HG03045 (cell line): ENCODE measurements around the gene PZP.
"Not testable (repeated sequence)": the region's sequence is repeated elsewhere in the genome, so short reads cannot be mapped to it uniquely, and the experiment has no call there.

Experiments used
- ATAC-seq: cut with Tn5 transposase; IDR thresholded peaks from one replicate; pipeline ENCODE4 v1.9.1; 2021; ENCODE audit warnings: mild to moderate bottlenecking, moderate library complexity; ENCODE audit not compliant: unreplicated experiment

Gene PZP

GRCh38 chr12:9208229-9208628 lies at the start of gene PZP:
Gene PZP (minus strand): TSS chr12:9208395. CDS start chr12:9208341, 54 bp downstream.
- ATAC-seq = no peak

DNA sequence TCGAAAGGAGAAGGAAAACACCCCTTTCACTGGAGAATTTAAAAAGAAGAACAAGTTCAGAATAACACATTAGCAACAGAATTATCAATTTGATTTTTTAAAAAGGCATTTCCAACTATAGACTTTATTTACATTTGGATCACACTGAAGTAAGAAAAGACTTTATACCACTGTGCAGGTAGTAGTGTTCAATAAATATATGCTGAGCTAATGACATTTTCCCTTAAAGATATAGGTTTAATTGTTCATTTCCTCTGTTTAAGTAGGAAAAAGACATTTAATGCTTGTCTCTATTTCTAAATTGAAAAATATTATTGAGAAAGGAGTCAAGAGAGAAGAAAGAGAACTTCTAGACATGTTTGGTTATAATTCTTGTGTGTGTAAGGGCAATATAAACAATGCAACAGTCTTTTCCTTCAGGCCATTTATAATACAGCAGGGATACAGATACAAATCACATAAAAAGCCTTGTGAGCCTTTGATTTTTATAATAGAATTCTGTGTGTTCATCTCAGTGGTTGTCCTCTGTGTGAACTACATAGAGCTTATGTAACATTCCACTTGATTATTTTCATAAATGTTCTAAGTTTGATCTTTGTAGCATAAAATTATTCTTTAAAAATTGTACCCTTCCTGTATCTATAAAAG lies 48.7 kb upstream of the PZP start:
- no peak for ATAC-seq

DNA sequence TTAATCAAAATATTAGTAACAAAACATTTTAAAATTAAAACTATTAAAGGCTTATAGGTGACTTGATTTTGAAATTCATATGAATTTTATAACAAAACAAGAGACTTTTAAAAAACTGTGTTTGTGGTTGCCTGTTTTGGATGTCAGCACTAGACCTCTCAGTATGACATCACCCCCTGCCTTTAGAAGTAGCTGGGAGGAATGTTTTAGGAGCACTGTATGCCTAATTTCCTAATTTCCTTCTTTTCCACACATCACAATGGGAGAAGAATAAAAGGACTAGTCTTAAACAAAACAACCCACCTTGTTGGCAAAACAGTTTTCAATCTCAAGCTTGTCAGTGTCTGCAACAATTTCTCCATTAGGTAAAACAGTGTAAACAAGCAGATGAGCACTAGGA lies 48.1 kb upstream of the PZP start:
- ATAC-seq = no peak

- no peak for ATAC-seq
These were observed 47.6 kb upstream of the PZP start for GRCh38 chr12:9255837-9256236.

GRCh38 chr12:9253464-9253863 lies 45.3 kb upstream of the PZP start:
- no peak for ATAC-seq

DNA sequence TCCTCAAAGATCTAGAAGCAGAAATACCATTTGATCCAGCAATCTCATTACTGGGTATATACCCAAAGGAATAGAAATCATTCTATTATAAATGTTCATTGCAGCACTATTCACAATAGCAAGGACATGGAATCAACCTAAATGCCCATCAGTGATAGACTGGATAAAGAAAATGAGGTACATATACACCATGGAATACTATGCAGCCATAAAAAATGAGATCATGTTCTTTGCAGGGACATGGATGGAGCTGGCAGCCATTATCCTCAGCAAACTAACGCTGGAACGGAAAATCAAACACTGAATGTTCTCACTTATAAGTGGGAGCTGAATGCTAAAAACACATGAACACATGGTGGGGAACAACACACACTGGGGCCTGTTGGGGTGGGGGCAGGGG lies 44.6 kb upstream of the PZP start:
- not testable (repeated sequence) for ATAC-seq

- ATAC-seq = no peak
These were observed 44.1 kb upstream of the PZP start for GRCh38 chr12:9252256-9252655.

DNA sequence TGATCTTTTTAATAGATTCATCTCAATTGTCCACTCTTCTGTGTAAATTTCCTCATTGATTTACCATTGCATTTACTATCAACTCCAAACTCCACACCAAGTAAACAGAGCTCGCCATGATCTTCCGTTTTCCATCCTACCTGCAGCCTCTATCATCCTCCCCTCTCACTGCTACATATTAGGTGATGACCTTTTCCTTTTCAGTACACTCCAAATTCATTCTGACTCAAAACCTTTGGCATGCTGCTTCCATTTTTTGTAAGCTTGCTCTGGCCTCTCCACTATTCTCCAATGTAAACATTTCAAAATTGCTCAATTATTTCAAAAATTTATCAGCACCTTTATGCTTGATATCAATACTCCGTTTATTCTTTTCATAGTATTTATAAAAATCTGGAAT lies 40.2 kb upstream of the PZP start:
- ATAC-seq = no peak

- peak; percentile 61 for ATAC-seq
These were observed 36.7 kb upstream of the PZP start for GRCh38 chr12:9244894-9245293.

DNA sequence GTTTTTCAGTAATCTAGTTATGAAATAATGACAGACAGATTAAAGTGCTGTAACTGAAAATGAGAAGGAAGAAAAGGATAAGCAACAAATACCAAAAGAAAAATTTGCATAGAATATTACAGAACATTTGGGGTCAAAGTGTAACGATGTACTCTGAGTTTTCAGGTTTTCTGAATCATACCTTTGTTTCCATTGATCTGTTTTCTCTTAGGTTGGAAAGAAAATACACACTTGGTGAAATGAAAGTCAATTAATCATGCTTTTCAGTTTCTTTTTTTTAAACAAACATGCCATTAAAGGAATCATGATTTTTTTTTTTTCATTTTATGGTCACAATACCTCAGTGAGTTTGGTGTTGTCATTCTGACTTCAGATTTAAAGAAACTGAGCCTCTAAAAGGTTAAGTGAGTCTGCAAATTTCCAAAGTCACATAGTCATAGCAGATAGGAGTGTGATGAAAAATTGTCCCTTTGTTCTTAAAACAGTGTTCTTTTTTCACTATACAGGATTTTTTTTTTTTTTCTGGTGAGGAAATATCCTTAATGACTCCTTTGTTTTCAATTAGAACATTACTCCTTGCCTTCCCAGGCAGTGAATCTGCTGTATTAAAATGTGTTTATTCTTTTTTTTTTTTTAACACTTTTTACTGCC lies 35.9 kb upstream of the PZP start:
- no peak for ATAC-seq

- ATAC-seq = no peak
These were observed 33.1 kb upstream of the PZP start for GRCh38 chr12:9241301-9241700.

- no peak for ATAC-seq
These were observed 32.6 kb upstream of the PZP start for GRCh38 chr12:9240776-9241175.

DNA sequence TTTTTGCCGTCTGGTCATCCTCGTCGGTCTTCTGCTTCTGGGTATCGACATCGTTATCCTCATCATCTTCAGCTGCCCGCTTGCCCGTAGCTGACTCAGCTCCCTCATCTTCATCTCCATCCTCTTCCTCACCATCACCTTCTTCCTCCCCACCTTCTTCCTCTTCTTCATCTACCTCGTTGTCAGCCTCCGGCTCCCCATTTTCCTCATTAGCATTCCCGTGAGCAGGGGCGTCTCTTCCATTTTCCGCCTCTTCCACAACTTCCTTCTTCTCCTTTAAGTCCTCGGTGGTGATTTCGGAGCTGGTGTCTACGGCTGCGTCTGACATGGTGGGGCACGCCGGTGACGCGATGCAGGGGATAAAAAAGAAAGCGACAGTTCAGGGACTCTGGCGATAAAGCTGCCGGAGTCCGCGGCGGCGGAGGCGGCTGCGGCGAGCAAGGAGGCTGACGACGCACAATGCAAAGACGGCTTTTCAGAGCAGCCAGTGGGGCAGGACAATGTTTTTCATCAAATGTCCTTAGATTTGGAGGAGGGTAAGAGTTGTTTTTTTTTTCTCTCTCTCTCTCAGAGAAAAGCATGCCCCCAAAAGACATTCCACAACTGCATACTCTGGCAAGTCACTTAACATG lies 31.9 kb upstream of the PZP start:
- ATAC-seq = not testable (repeated sequence)

DNA sequence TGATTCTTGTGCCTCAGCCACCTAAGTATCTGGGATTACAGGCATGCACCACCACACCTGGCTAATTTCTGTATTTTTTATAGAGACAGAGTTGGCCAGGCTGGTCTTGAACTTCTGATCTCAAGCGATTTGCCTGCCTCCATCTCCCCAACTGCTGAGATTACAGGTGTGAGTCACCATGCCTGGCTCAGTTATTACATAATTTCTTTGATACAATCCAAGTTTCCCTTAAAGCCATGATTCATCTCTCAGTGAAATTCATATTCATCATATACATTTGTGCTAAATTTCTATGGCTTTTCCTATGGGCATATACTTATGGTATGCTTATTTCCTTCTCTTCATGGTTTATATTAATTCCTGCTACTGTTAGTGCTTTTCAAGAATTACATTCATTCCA lies 29.1 kb upstream of the PZP start:
- no peak for ATAC-seq

GRCh38 chr12:9235519-9235918 lies 27.3 kb upstream of the PZP start:
- no peak for ATAC-seq

- no peak for ATAC-seq
These were observed 19.8 kb upstream of the PZP start for GRCh38 chr12:9227950-9228349.

- ATAC-seq = no peak
These were observed 15.6 kb upstream of the PZP start for GRCh38 chr12:9223830-9224229.

- ATAC-seq = no peak
These were observed 13.3 kb upstream of the PZP start for GRCh38 chr12:9221483-9221882.

DNA sequence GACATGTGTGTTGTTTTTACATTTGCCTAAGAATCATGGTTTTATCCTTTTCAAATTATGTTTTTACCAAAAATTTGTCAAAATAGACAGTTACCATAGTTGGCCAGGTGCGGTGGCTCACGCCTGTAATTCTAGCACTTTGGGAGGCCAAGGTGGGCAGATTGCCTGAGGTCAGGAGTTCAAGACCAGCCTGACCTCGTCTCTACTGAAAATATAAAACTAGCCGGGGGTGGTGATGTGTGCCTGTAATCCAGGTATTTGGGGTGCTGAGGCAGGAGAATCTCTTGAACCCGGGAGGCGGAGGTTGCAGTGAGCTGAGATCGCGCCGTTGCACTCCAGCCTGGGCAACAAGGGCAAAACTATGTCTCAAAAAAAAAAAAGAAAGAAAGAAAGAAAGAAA lies 12.8 kb upstream of the PZP start:
- not testable (repeated sequence) for ATAC-seq

- ATAC-seq = no peak
These were observed 6.3 kb upstream of the PZP start for GRCh38 chr12:9214534-9214933.

- ATAC-seq = no peak
These were observed 3.5 kb upstream of the PZP start for GRCh38 chr12:9211687-9212086.

DNA sequence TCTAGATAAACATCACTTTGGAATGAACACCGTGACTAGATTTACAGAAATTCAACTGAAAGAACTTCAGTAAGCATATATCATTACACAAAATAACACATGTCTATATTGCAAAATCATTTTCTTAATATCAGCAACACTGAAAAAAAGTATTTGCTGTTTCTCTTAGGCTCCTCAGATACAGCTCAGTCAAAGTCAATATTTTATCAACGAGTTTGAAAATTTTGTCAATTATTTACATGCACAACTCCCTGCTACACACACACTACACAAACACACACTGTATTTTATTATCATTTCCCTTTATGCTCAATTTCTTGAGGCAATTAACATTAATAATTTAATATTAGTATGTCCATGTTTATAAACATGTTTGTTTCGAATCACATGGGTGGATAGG lies 3.8 kb downstream of the PZP start:
- ATAC-seq = no peak
